Esophagus squamous epithelium (tissue), 4 donors: Measurements from ENCODE around the gene RHOC.

Experiments
- POLR2A ChIP-seq, 4 donors: fragments of 450-650 bp; IDR thresholded peaks; one replicate each; pipeline ENCODE4 v1.6.1; 2017; ENCODE audit warnings: antibody characterized with exemption in 4 of 4, mild to moderate bottlenecking in 4 of 4, moderate library complexity in 3 of 4
- TF ChIP-seq, protein P1 (sequence below), 6 experiments: fragments of 450-650 bp in 4 of 6; fragments of 200-600 bp in 2 of 6; sonication (generic) in 2 of 6; IDR thresholded peaks; one replicate each; pipeline ENCODE4 v1.5.1; 2016 to 2019; ENCODE audit warnings: antibody characterized with exemption in 6 of 6, mild to moderate bottlenecking in 4 of 6, moderate library complexity in 4 of 6

DNA sequence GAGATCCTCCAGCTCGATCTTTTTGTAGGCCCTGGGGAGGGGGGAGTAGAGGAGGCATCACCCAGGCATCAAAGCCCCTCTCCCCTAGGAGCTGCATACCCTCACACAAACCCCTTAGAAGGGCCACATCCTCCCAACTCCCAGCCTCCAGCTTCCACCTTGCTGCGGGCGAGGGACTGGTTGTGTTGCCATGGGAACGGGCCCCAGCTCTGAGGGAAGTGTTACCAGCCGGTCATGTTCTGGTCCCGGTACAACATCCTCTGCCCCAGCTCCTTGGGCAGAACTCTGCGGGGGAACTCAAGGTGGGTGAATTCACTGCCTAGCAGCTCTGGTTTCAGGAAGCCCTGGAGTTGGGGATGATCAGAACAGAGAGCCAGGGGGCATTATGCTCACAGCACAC lies 4.1 kb upstream of the RHOC start:
- no peak for TF ChIP-seq POLR2A (IDR thresholded peaks at IDR 0.05)
- TF ChIP-seq, protein P1, sequence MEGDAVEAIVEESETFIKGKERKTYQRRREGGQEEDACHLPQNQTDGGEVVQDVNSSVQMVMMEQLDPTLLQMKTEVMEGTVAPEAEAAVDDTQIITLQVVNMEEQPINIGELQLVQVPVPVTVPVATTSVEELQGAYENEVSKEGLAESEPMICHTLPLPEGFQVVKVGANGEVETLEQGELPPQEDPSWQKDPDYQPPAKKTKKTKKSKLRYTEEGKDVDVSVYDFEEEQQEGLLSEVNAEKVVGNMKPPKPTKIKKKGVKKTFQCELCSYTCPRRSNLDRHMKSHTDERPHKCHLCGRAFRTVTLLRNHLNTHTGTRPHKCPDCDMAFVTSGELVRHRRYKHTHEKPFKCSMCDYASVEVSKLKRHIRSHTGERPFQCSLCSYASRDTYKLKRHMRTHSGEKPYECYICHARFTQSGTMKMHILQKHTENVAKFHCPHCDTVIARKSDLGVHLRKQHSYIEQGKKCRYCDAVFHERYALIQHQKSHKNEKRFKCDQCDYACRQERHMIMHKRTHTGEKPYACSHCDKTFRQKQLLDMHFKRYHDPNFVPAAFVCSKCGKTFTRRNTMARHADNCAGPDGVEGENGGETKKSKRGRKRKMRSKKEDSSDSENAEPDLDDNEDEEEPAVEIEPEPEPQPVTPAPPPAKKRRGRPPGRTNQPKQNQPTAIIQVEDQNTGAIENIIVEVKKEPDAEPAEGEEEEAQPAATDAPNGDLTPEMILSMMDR (IDR thresholded peaks at IDR 0.05): no peak
